ENCODE data around the gene FBXL12.
"Not testable (repeated sequence)": the region's sequence is repeated elsewhere in the genome, so short reads cannot be mapped to it uniquely, and the experiment has no call there.

FBXL12 gene

DNA sequence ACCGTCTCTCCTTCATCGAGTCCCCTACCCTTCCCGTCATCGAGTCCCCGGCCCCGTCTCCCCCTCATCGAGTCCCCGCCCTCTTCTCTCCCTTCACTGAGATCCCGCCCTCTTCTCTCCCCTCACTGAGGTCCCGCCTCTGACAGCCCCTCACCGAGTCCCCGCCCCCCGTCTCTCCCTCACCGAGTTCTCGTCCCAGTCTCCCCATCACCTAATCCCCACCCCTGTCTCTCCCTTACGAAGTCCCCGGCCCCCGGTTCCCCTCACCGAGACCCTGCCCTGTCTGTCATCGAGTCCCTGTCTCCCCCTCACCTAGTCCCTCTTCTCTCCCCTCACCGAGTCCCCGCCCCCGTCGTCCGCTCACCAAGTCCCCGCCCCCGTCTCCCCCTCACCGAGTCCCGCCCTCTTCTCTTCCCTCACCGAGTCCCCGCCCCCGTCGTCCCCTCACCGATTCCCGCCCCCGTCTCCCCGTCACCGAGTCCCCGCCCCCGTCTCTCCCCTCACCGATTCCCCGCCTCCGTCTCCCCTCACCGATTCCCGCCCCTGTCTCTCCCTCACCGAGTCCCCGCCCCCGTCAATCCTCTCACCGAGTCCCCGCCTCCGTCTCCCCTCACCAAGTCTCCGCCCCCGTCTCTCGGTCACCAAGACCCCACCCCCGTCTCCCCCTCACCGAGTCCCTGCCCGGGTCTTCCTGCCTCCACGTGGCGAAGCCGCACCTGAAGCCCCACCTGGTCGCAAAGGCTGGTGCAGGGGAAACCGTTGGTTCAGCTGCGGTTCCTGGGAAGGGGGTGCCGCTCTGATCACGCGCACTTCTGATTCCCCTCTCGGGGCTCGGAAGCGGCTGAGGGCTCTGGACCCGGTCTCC, 26.4 kb downstream of the FBXL12 start:
- DNase-seq (ENCODE audit: low read depth): peak; percentile 95

DNA sequence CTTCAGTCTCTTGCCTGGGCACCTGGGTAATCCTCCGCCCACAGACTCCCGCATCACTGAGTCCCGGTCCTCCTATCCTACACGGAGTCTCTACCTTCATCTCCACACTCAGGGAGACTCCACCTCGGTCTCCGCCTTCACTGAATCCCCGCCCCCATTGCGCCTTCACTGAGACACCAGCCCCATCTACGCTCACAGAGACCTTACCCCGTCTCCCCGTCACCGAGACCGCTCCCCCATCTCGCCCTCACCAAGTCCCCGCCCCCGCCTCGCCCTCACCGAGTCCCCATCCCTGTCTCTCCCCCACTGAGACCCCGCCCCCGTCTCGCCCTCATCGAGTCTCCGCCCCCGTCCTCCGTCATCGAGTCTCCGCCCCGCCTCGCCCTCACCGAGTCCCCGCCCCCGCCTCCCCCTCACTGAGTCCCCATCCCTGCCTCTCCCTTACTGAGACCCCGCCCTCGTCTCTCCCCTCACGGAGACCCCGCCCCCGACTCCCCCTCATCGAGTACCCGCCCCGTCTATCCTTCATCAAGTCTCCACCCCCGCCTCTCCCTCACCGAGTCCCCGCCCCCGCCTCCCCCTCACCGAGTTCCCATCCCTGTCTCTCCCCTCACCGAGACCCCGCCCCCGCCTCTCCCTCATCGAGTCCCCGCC, 27.2 kb downstream of the FBXL12 start:
- DNase-seq (ENCODE audit: low read depth): peak; percentile 96

DNA sequence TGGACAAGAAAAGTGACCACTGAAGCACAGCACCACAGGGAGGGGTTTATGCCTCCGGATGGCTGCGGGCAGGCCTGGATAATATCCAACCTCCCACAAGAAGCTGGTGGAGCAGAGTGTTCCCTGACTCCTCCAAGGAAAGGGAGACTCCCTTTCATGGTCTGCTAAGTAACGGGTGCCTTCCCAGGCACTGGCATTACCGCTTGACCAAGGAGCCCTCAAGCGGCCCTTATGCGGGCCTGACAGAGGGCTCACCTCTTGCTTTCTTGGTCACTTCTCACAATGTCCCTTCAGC, 27.9 kb downstream of the FBXL12 start:
- DNase-seq (ENCODE audit: low read depth): not testable (repeated sequence)

DNA sequence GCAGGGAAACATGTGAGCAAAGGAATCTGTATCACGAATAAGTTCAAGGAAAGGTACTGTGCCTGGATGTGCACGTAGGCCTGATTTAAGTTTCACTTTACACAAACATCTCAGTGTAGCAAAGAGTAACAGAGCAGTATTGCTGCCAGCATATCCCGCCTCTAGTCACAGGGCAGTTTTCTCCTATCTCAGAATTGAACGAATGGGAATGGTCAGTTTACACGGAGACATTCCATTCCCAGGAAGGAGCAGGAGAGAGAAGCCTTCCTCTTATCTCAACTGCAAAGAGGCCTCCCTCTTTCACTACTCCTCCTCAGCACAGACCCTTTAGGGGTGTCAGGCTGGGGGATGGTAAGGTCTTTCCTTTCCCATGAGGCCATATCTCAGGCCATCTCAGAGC, 29.3 kb downstream of the FBXL12 start:
- not testable (repeated sequence) for DNase-seq (ENCODE audit: low read depth)

DNA sequence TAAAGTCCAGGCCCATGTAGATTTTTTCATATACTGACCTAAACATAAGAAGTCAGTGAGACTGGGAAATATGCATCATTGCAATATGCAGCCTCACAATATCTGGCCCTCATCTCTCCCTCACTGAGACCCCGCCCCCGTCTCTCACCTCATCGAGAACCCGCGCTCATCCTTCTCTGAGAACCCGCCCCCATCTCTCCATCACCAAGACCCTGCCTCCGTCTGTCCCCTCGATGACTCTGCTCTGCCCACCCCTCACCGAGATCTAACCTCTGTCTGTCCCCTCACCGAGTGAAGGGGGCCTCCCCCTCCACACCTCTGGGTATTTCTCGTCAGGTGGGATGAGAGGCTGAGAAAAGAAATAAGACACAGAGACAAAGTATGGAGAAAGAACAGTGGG, 29.8 kb downstream of the FBXL12 start:
- no peak for DNase-seq (ENCODE audit: low read depth)

DNA sequence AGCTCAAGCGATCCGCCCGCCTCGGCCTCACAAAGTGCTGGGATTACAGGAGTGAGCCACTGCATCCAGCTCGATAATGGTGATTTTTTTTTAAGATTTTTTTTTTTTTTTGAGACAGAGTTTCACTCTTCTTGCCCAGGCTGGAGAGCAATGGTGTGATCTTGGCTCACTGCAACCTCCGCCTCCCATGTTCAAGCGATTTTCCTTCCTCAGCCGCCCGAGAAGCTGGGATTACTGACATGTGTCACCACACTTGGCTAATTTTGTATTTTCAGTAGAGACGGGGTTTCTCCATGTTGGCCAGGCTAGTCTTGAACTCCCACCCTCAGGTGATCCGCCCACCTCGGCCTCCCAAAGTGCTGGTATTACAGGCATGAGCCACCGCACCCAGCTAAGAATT, 30.3 kb downstream of the FBXL12 start:
- not testable (repeated sequence) for DNase-seq (ENCODE audit: low read depth)

DNA sequence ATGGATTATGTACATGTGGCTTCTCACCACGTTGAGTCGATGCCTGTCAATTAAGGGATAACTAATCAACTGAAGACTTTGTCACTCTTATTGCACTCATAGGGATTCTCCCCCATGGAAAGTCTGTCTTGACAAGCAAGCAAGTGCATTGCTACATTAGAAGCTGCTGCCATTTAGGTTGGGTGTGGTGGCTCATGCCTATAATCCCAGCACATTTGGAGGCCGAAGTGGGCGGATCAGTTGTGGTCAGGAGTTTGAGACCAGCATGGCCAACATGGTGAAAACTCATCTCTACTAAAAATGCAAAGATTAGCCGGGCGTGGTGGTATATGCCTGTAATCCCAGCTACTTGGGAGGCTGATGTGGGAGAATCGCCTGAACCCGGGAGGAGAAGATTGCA, 32.1 kb downstream of the FBXL12 start:
- DNase-seq (ENCODE audit: low read depth): no peak

DNA sequence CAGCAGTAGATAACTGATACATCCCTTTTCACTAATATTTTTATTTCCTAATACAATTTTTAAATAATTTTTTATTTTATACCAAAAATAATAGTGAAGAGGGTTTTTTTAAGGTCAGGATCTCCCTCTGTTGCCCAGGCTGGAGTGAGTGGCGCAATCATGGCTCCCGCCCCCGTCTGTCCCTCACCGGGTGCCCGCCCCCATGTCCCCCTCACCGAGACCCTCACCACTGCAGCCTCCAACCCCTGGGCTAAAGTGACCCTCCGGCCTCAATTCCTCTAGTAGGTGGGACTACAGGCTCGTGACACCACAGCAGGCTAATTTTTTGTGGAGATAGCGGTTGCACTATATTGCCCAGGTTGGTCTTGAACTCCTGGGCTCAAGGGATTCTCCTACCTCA, 32.5 kb downstream of the FBXL12 start:
- DNase-seq (ENCODE audit: low read depth): no peak

DNA sequence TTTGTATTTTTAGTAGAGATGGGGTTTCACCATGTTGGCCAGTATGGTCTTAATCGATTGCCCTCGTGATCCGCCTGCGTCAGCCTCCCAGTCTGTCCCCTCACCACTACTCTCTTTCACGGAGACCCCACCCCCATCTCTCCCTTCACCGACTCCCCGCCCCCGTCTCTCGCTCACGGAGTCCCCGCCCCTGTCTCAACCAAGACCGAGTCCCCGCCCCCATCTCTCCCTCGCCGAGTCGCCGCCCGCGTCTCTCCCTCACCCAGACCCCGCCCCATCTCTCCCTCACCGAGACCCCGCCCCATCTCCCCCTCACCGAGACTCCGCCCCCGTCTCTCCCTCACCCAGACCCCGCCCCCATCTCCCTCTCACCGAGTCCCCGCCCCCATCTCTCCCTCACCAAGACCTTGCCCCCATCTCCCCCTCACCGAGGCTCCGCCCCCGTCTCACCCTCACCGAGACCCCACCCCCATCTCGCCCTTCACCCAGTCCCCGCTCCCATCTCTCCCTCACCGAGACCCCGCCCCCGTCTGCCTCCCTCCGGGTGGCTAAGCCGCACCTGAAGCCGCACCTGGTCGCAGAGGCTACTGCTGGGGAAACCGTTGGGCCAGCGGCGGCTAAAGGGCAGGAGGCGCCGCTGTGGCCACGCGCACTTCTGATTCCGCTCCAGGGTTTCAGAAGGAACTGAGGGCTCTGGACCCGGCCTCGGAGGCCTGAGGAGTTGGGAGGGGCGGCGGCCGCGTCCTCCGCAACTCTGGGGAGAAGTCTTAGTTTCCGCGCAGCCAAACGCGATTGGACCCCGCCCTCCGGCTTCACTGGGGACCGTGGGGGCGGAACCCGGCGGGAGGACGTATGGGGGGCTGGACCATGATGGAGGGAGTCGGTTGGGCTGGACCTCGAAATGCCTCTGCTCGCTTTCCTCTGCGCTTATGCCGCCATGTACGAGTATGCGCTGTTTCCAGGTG, 33.2 kb downstream of the FBXL12 start:
- peak; percentile 99 for DNase-seq (ENCODE audit: low read depth)

DNA sequence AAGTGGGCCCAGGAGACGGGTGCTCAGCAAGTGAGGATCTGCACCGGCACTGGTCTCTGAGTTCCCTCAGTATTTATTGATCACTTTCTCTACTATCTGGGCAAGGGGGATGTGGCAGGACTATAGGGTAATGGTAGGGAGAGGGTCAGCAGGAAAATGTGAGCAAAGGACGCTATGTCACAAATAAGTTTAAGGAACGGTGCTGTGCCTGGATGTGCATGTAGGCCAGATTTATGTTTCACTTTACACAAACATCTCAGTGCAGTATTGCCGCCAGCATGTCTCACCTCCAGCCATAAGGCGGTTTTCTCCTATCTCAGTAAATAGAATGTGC, 34.7 kb downstream of the FBXL12 start:
- not testable (repeated sequence) for DNase-seq (ENCODE audit: low read depth)

DNA sequence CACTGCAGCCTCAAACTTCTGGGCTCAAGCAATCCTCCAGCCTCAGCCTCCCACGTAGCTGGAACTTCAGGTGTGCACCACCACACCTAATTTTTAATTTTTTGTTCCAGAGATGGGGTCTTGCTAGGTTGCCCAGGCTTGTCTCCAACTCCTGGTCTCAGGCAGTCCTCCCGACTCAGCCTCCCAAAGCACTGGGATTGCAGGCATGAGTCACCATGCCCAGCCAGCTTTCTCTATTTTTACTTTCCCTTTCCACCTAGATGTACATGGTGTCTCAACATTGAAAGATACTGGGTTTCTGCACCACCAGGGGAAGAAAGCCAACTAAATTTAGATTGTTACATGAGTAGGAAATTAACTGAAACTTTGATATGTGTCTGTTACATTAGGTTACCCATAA, 36.5 kb downstream of the FBXL12 start:
- DNase-seq (ENCODE audit: low read depth): no peak

DNA sequence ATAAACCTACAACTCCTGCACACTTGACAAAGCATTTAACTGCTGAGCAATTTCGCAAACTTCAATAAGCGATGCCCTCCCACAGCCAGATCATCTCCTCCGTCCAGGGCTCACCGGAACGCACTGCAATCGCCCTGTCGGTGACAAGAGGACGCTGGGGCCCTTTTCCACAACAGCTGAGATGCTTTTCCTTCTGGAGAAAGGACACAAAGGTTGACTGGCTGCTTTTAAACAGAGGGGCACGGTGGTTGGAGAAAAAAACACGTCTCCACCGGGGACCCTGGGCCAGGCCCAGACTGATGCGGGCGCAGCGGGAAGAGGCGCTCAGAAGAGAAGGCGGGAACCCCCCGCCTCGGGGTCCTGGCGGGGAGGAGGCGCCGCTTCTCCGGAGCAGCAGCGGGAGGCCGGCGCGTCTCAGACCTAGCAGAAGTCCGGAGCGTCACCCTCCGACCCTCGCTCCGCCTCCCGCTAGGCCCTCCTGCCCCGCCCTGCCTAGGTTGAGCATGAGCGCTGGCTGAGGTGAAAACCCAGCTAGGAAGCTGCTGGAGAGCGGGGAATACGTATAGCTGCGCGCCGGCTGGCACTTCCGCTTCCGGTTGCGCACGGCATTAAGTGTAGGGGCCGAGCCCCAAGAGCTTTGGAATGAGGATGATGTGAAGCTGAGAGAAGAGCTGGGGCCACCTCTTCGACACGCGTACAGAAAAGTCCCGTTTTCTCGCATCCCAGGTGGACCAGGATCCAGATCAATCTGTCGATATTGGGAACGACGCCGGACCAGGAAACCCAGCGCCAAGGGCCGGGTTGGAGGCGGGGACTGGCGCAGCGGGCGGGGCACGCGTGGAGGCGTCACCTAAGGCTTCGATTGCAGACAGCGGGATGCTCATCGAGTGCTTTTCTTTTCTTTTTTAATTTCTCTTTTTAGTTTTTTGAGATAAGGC, 50.4 kb downstream of the FBXL12 start, which contains the start of gene ZNF846:
Gene ZNF846, minus strand, starts transcription at position 564 of the 938 bp plus-strand sequence. CDS start 3,788 bp downstream, outside the sequence.
- DNase-seq (ENCODE audit: low read depth): peak; percentile 84

All from activated T-cell treated with anti-CD3 and anti-CD28 coated beads for 1 hour (primary cell).